ENCODE results near the gene GET4.

The GET4 gene

GRCh38 chr7:884191-885003 lies 8.0 kb downstream of the GET4 start:
- Histone ChIP-seq H3K27me3 (ENCODE audit: control insufficient read depth in 5 of 5, insufficient read depth in 4 of 5, low read length in 5 of 5) (no peaks in the 10 kb centered on the region), H3K36me3 (ENCODE audit: control insufficient read depth in 5 of 5, insufficient read depth in 5 of 5, low read length in 5 of 5) (peaks cover 0 to 41% (median 33%) of the 10 kb centered on the region in 5 donors), H3K9ac (ENCODE audit: low read length in 5 of 5) (peak overlapping the region in 1 of 5 donors; percentile 56), H3K4me3 (ENCODE audit: low read depth in 1 of 5, low read length in 5 of 5) (no peak overlapping the region), H3K27ac (ENCODE audit: low read depth, low read length) (no peak overlapping the region), H3K9me3 (ENCODE audit: control insufficient read depth in 5 of 5, low read length in 5 of 5) (no peaks in the 10 kb centered on the region), H3K4me1 (ENCODE audit: control insufficient read depth in 5 of 5, insufficient read depth in 5 of 5, low read length in 5 of 5) (peaks cover 3 to 38% (median 21%) of the 10 kb centered on the region in 5 donors)

- Histone ChIP-seq H3K27ac (ENCODE audit: low read depth, low read length) (no peak overlapping the region), H3K36me3 (ENCODE audit: control insufficient read depth in 5 of 5, insufficient read depth in 5 of 5, low read length in 5 of 5) (peaks cover 0 to 43% (median 35%) of the 10 kb centered on the region in 5 donors), H3K9ac (ENCODE audit: low read length in 5 of 5) (no peak overlapping the region)
These were observed 9.0 kb downstream of the GET4 start for GRCh38 chr7:885261-885892.

GRCh38 chr7:885893-886625 lies 9.7 kb downstream of the GET4 start:
- no peak overlapping the region for H3K4me3 ChIP-seq (ENCODE audit: low read depth in 1 of 5, low read length in 5 of 5)
- H3K27ac ChIP-seq (ENCODE audit: low read depth, low read length), result no peak overlapping the region
- H3K4me1 ChIP-seq (ENCODE audit: control insufficient read depth in 5 of 5, insufficient read depth in 5 of 5, low read length in 5 of 5), result peaks cover 3 to 32% (median 21%) of the 10 kb centered on the region in 5 donors
- no peaks in the 10 kb centered on the region for H3K9me3 ChIP-seq (ENCODE audit: control insufficient read depth in 5 of 5, low read length in 5 of 5)
- no peaks in the 10 kb centered on the region for H3K27me3 ChIP-seq (ENCODE audit: control insufficient read depth in 5 of 5, insufficient read depth in 4 of 5, low read length in 5 of 5)
- H3K36me3 ChIP-seq (ENCODE audit: control insufficient read depth in 5 of 5, insufficient read depth in 5 of 5, low read length in 5 of 5), result peaks cover 0 to 49% (median 41%) of the 10 kb centered on the region in 5 donors
- H3K9ac ChIP-seq (ENCODE audit: low read length in 5 of 5), result no peak overlapping the region

More at GRCh38 chr7:885261-885892, 9.0 kb downstream of the GET4 start:
- Histone ChIP-seq H3K27me3 (ENCODE audit: control insufficient read depth in 5 of 5, insufficient read depth in 4 of 5, low read length in 5 of 5) (no peaks in the 10 kb centered on the region), H3K9me3 (ENCODE audit: control insufficient read depth in 5 of 5, low read length in 5 of 5) (no peaks in the 10 kb centered on the region), H3K4me1 (ENCODE audit: control insufficient read depth in 5 of 5, insufficient read depth in 5 of 5, low read length in 5 of 5) (peaks cover 3 to 35% (median 21%) of the 10 kb centered on the region in 5 donors), H3K4me3 (ENCODE audit: low read depth in 1 of 5, low read length in 5 of 5) (no peak overlapping the region)

- H3K27ac ChIP-seq (ENCODE audit: low read depth, low read length), result no peak overlapping the region
- H3K4me1 ChIP-seq (ENCODE audit: control insufficient read depth in 5 of 5, insufficient read depth in 5 of 5, low read length in 5 of 5), result peaks cover 3 to 32% (median 21%) of the 10 kb centered on the region in 5 donors
- H3K27me3 ChIP-seq (ENCODE audit: control insufficient read depth in 5 of 5, insufficient read depth in 4 of 5, low read length in 5 of 5), result no peaks in the 10 kb centered on the region
- H3K4me3 ChIP-seq (ENCODE audit: low read depth in 1 of 5, low read length in 5 of 5), result no peak overlapping the region
- no peak overlapping the region for H3K9ac ChIP-seq (ENCODE audit: low read length in 5 of 5)
- H3K9me3 ChIP-seq (ENCODE audit: control insufficient read depth in 5 of 5, low read length in 5 of 5), result no peaks in the 10 kb centered on the region
- H3K36me3 ChIP-seq (ENCODE audit: control insufficient read depth in 5 of 5, insufficient read depth in 5 of 5, low read length in 5 of 5), result peaks cover 0 to 57% (median 49%) of the 10 kb centered on the region in 5 donors
These were observed 10.5 kb downstream of the GET4 start for GRCh38 chr7:886626-887487.

- Histone ChIP-seq H3K27ac (ENCODE audit: low read depth, low read length) (no peak overlapping the region), H3K27me3 (ENCODE audit: control insufficient read depth in 5 of 5, insufficient read depth in 4 of 5, low read length in 5 of 5) (no peaks in the 10 kb centered on the region), H3K9me3 (ENCODE audit: control insufficient read depth in 5 of 5, low read length in 5 of 5) (no peaks in the 10 kb centered on the region), H3K4me1 (ENCODE audit: control insufficient read depth in 5 of 5, insufficient read depth in 5 of 5, low read length in 5 of 5) (peaks cover 3 to 32% (median 21%) of the 10 kb centered on the region in 5 donors), H3K9ac (ENCODE audit: low read length in 5 of 5) (no peak overlapping the region), H3K36me3 (ENCODE audit: control insufficient read depth in 5 of 5, insufficient read depth in 5 of 5, low read length in 5 of 5) (peaks cover 0 to 63% (median 55%) of the 10 kb centered on the region in 5 donors), H3K4me3 (ENCODE audit: low read depth in 1 of 5, low read length in 5 of 5) (no peak overlapping the region)
These were observed 11.1 kb downstream of the GET4 start for GRCh38 chr7:887488-887820.

- H3K27me3 ChIP-seq (ENCODE audit: control insufficient read depth in 5 of 5, insufficient read depth in 4 of 5, low read length in 5 of 5), result no peaks in the 10 kb centered on the region
- H3K9ac ChIP-seq (ENCODE audit: low read length in 5 of 5), result no peak overlapping the region
- H3K9me3 ChIP-seq (ENCODE audit: control insufficient read depth in 5 of 5, low read length in 5 of 5), result no peaks in the 10 kb centered on the region
- H3K4me3 ChIP-seq (ENCODE audit: low read depth in 1 of 5, low read length in 5 of 5), result no peak overlapping the region
- no peak overlapping the region for H3K27ac ChIP-seq (ENCODE audit: low read depth, low read length)
- H3K36me3 ChIP-seq (ENCODE audit: control insufficient read depth in 5 of 5, insufficient read depth in 5 of 5, low read length in 5 of 5), result peaks cover 0 to 72% (median 64%) of the 10 kb centered on the region in 5 donors
- H3K4me1 ChIP-seq (ENCODE audit: control insufficient read depth in 5 of 5, insufficient read depth in 5 of 5, low read length in 5 of 5), result peaks cover 0 to 24% (median 12%) of the 10 kb centered on the region in 5 donors
These were observed 12.0 kb downstream of the GET4 start for GRCh38 chr7:888081-889024.

- no peak overlapping the region for H3K4me3 ChIP-seq (ENCODE audit: low read depth in 1 of 5, low read length in 5 of 5)
- H3K27ac ChIP-seq (ENCODE audit: low read depth, low read length), result no peak overlapping the region
- H3K36me3 ChIP-seq (ENCODE audit: control insufficient read depth in 5 of 5, insufficient read depth in 5 of 5, low read length in 5 of 5), result peaks cover 0 to 79% (median 71%) of the 10 kb centered on the region in 5 donors
- no peak overlapping the region for H3K9ac ChIP-seq (ENCODE audit: low read length in 5 of 5)
- H3K9me3 ChIP-seq (ENCODE audit: control insufficient read depth in 5 of 5, low read length in 5 of 5), result no peaks in the 10 kb centered on the region
- no peaks in the 10 kb centered on the region for H3K27me3 ChIP-seq (ENCODE audit: control insufficient read depth in 5 of 5, insufficient read depth in 4 of 5, low read length in 5 of 5)
- H3K4me1 ChIP-seq (ENCODE audit: control insufficient read depth in 5 of 5, insufficient read depth in 5 of 5, low read length in 5 of 5), result peaks cover 0 to 17% (median 6%) of the 10 kb centered on the region in 5 donors
These were observed 12.7 kb downstream of the GET4 start for GRCh38 chr7:889025-889390.

- no peak overlapping the region for H3K27ac ChIP-seq (ENCODE audit: low read depth, low read length)
- peaks cover 0 to 83% (median 75%) of the 10 kb centered on the region in 5 donors for H3K36me3 ChIP-seq (ENCODE audit: control insufficient read depth in 5 of 5, insufficient read depth in 5 of 5, low read length in 5 of 5)
- no peak overlapping the region for H3K4me3 ChIP-seq (ENCODE audit: low read depth in 1 of 5, low read length in 5 of 5)
- H3K9ac ChIP-seq (ENCODE audit: low read length in 5 of 5), result no peak overlapping the region
- H3K9me3 ChIP-seq (ENCODE audit: control insufficient read depth in 5 of 5, low read length in 5 of 5), result no peaks in the 10 kb centered on the region
- peaks cover 0 to 14% (median 2%) of the 10 kb centered on the region in 5 donors for H3K4me1 ChIP-seq (ENCODE audit: control insufficient read depth in 5 of 5, insufficient read depth in 5 of 5, low read length in 5 of 5)
- no peaks in the 10 kb centered on the region for H3K27me3 ChIP-seq (ENCODE audit: control insufficient read depth in 5 of 5, insufficient read depth in 4 of 5, low read length in 5 of 5)
These were observed 13.0 kb downstream of the GET4 start for GRCh38 chr7:889391-889790.

GRCh38 chr7:890868-891267 lies 14.5 kb downstream of the GET4 start:
- Histone ChIP-seq H3K36me3 (ENCODE audit: control insufficient read depth in 5 of 5, insufficient read depth in 5 of 5, low read length in 5 of 5) (peaks cover 0 to 95% (median 90%) of the 10 kb centered on the region in 5 donors), H3K4me1 (ENCODE audit: control insufficient read depth in 5 of 5, insufficient read depth in 5 of 5, low read length in 5 of 5) (peaks cover 0 to 1% (median 0%) of the 10 kb centered on the region in 5 donors), H3K27ac (ENCODE audit: low read depth, low read length) (no peak overlapping the region)

More at GRCh38 chr7:890868-891267, 14.5 kb downstream of the GET4 start:
- H3K4me3 ChIP-seq (ENCODE audit: low read depth in 1 of 5, low read length in 5 of 5), result no peak overlapping the region
- no peaks in the 10 kb centered on the region for H3K9me3 ChIP-seq (ENCODE audit: control insufficient read depth in 5 of 5, low read length in 5 of 5)
- H3K9ac ChIP-seq (ENCODE audit: low read length in 5 of 5), result no peak overlapping the region
- no peaks in the 10 kb centered on the region for H3K27me3 ChIP-seq (ENCODE audit: control insufficient read depth in 5 of 5, insufficient read depth in 4 of 5, low read length in 5 of 5)
